ENCODE results near the gene ROS1.

DNA sequence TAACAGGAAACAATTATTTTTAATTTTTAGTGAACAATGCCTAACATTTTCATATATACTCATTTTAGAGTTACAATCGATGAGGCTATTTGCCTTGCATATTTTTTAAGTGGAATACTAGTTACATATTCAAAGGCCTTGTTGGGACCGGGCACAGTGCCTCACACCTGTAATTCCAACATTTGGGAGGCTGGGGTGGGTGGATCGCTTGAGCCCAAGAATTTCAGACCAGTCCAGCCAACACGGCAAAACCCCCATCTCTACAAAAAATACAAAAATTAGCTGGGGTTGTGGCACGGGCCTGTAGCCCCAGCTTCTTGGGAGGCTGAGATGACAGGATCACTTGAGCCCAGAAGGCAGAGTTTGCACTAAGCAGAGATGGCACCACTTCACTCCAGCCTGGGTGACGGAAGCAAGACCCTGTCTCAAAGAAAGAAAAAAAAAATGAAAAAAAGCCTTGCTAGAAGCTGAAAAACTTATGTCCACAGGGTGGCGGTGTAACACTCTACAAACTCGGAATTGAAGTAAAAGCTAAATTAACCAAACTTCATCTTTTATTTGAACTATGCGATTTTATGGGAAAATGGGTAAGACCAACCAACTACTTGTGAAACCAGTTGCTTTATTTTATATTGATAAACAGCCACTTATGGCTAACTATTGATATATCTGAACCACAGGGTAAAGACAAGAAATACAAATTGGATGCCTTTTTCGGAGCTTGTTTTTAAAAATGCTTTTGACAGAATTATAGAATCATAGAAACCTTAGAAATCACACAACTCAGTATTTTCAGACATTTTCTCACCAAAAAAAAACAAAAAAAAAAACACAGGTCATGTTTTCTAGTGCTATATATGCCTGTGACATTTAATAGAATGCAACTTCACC lies 24.1 kb upstream of the ROS1 start:
- TF ChIP-seq ZNF274 (IDR thresholded peaks at IDR 0.05; ENCODE audit: low read depth, low read length): no peak
- TF ChIP-seq SUZ12 (IDR thresholded peaks at IDR 0.05; ENCODE audit: extremely low read depth, insufficient read depth, insufficient read length): no peak
- TF ChIP-seq YY1 (IDR thresholded peaks at IDR 0.05; ENCODE audit: insufficient read depth, insufficient read length): no peak

Data from NT2/D1 (cell line).